NCI-H146 treated with DMSO at 0.1 percent for 48 hours (cell line): ENCODE results near the gene POU2AF2.
"Not testable (repeated sequence)": the region's sequence is repeated elsewhere in the genome, so short reads cannot be mapped to it uniquely, and the experiment has no call there.

Experiments used
- DNase-seq: peaks from one replicate; lab custom pipeline; 2025; ENCODE audit not compliant: unreplicated experiment; lab: John Stamatoyannopoulos, UW

Gene POU2AF2

DNA sequence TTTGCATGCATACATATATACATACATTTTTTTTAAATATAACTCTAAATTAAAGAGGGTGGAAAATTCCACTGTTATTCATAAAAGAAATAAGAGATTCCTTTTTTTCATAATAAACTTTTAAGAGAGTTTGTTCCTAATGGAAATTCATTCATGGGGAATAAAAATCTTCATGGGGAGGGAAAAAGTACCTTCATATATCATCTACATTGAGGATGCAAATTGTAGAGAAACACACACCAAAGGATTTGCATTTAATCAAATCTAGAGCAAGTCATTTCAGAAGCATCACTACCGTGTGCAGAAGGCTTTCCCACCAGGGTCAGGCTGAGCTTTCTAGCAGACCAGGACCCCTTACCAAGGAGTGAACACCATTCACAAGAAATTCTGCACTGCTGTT lies at the start of gene POU2AF2:
Gene POU2AF2 (plus strand): TSS at position 301 of the 400 bp plus-strand sequence. CDS start 129 bp downstream, outside the sequence.
- DNase-seq: no peak

GRCh38 chr11:111200010-111200534 lies 45.5 kb upstream of the POU2AF2 start:
- no peak for DNase-seq

- DNase-seq: no peak
Observed at GRCh38 chr11:111204211-111204610, 41.3 kb upstream of the POU2AF2 start.

DNA sequence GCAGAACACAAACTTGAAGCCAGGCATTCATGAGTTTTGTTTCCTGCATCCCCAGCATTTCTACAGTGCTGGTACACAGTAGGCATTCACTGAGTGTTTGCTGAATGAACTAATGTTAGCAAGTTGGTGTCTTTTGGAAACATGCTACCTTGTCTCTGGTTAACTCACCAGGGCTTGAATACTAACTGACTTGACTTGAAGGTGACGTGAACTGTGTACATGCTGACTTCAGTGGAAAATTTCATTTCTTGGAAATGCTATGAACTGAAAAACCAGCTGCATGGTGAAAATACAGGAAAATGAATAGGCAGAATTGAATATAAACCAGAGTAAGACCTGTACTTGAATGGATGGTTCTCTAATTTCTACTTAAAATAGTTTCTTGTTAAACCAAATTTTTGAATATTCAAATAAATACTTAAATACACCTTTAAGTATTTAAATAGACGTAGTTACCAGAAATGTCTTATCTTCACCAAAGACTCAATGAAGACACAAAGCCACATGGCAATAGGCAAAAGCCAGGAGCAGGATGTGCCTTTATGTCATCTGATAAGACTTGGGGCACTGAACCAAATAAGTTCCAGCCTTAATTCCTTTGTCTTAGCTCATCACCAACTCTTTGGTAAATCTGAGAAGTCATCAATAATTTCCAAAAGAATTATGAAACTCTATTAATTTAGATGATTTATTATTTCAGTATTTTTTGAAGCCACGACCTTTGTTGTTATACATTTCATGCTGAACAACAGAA lies 39.7 kb upstream of the POU2AF2 start:
- DNase-seq: no peak

DNA sequence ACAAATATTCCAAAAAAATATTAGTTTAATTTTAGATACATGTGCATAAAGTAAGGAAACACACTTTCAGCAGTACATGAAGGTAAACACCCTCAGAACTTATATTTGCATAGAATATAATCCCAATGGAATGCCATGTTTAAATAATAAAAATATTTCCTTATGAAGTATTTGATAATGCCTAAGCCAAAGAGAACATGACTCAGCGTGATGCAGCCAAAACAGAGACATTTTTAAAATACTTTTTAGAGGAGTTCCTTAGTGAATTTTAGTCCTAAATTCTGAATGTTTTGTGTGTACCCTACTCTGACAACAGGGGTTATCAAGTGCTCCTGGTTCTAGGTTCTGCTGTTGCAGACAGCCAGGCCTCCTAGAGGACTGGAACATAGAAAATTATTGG lies 39.1 kb upstream of the POU2AF2 start:
- no peak for DNase-seq

GRCh38 chr11:111207213-111207612 lies 38.3 kb upstream of the POU2AF2 start:
- DNase-seq: no peak

DNA sequence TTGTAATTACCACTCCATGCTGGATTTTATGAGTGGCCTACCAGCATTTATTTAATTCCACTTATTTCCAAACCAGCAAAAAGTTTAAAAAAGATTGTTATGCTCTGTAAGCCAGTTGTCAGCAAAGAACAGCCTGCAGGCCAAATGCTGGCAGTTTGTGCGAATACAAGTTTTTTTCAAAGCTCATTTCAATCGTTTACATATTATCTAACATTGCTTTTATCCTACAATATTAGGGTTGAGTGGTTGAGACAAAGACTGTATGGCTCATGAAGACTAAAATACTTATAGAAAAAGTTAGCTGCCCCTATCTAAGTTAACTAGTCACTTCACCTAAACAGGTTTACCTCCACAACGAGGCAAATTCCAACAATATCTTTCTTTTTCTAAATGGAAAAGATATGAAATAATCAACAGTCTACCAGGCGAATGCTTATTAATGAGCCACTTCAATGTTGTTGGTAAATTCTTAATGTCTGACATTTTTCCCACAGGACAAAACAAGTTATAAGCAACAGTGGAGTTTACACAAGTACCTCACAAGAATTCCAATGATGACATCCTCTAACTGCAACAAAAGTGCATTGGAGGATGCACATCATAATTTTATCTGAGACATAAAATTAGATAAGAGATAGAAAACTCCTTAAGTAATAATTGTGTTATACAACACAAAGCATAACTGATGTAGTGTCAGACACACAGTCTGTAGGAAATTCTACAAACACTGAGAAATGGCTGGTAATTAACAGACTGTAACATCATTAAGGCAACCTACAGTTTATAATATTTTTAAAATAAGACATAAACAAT lies 35.8 kb upstream of the POU2AF2 start:
- no peak for DNase-seq

DNA sequence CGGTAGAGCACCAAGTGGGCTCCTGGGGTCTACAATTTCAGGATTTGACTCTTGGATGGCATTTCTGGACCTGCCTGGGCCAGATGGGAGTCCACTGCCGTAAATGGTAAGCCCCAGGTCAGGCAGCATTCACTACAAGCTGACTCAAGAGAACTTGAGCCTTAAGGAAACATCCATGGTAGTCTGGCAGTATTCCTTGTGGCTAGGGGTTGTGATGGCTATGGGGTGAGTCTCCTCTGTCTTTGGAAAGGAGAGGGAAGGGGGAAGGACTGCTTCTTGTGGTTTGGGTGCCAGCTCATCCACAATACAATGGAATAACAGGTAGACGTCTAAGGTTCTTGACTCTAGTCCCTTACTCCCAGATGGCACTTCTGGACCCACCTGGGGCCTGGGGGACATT lies 32.3 kb upstream of the POU2AF2 start:
- no peak for DNase-seq

GRCh38 chr11:111220721-111221120 lies 24.8 kb upstream of the POU2AF2 start:
- DNase-seq: no peak

DNA sequence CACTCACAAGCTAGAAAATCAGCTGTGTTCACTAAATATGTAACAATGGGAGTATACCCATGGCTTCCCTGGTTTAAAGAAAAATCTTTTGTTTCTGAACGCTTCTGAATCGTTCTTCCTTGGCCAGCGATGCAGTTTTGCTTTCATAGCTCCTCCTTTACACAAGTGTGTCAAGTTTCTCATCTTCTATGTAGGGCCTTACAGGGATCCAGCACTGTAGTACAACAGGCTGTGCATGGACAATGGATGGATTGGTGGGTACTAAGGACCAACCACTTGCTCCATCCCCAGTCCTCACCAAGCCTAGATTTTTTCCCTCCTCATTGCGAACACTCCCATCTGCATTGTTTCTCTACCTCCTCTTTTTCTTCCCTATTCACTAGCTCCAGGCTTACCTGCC lies 24.3 kb upstream of the POU2AF2 start:
- DNase-seq: no peak

GRCh38 chr11:111221936-111222335 lies 23.6 kb upstream of the POU2AF2 start:
- not testable (repeated sequence) for DNase-seq

GRCh38 chr11:111222821-111223455 lies 22.6 kb upstream of the POU2AF2 start:
- not testable (repeated sequence) for DNase-seq

DNA sequence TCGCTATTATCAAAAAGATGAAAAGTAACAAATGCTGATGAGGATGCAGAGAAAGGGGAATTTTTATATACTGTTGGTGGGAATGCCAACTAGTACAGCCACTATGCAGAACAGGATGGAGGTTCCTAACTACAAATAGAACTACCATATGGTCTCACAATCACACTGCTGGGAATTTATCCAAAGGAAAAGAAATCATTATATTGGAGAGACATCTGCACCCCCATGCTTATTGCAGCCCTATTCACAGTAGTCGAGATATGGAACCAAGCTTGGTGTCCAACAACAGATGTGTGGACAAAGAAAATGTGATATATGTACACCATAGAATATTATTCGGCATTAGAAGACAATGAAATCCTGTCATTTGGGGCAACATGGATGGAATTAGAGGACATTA lies 19.6 kb upstream of the POU2AF2 start:
- DNase-seq: no peak

GRCh38 chr11:111229604-111230003 lies 15.9 kb upstream of the POU2AF2 start:
- no peak for DNase-seq

DNA sequence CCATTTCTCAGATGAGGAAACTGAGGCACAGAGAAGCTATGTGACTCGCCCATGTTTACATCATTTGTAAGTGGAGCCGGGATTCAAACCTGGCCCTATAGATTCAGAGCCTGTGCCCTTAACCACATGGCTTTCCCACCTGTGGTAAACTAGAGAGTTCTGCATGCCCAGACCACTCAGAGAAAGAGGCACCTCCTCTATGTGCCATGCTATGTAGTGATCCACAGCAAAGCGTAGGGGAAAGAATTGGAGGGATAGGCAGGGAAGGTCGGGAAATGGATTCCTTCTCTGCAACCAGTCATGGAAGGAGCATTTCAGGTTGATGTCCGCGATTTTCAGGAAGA lies 15.4 kb upstream of the POU2AF2 start:
- DNase-seq: no peak

- DNase-seq: no peak
Observed at GRCh38 chr11:111231836-111232235, 13.7 kb upstream of the POU2AF2 start.

DNA sequence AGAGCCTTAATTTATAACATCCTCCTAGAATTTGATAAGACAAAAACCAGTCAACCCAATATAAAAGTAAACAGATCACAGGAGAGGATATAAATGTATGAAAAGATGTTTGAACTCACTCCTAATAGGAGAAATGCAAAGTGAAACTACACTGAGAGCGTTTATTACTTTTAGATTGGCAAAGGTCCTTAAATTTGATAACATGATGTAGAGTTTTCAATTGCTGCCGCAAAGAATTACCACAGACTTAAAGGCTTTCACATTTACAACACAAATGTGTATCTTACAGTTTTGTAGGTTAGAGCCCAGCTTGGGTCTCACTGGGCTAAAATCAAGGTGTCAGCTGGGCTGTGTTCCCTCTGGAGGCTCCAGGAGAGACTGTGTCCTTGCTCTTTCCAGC lies 9.1 kb upstream of the POU2AF2 start:
- DNase-seq: no peak

DNA sequence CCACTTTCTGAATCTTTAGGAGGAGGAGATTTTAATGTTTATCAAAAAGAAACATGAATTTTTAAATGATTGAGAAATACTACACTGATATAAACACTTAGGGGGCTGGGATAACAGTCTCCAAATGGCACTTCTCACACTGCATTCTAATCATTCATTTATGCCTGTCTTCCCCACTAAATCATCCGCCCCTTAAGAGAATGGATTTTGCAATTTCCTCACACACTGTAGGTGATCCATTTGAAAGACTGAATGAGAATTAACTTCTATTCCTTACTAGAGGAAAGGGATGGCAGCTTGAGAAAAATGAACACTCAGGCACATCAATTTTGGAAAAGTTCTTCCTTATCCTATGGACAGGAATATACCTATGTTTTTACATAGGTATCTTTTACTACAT lies 7.6 kb upstream of the POU2AF2 start:
- no peak for DNase-seq

DNA sequence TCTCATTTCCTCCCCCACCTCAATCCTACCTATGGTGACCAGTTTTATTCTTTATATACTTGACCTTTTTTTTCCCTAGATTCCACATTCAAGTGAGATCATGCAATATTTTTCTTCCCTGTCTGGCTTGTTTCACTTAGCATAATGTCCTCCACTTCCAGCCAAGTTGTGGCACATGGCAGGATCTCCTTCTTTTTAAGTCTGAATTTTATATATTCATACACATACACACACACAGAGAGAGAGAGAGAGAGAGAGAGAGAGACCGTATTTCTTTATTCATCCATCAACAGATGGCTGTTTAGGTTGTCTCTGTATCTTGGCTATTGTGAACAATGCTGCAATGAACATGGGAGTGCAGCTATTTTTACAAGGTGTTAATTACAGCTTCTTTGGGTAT lies 1.4 kb downstream of the POU2AF2 start:
- DNase-seq: no peak

DNA sequence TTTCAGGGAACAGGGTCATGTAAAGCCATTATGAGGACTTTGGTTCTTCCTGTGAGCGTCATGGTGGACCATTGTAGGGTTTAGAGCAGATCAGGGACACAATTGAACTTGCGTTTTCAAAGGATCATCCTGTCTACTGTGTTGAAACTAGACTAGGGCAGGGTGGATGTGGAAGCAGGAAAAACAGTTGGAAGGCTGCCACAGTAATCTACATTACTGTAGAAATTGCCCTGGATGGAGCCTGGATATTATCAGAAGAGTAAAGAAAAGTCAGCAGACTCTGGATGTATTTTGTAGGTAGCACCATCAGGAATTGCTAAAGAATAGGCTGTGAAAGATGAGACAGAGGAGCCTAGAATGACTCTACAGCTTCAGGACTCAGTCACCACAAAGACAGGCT lies 5.4 kb downstream of the POU2AF2 start:
- no peak for DNase-seq

GRCh38 chr11:111253131-111253530 lies 7.6 kb downstream of the POU2AF2 start:
- DNase-seq: no peak

GRCh38 chr11:111253630-111254029 lies 8.1 kb downstream of the POU2AF2 start:
- DNase-seq: no peak
